GOT3 (cell line): ENCODE measurements around the gene SLC1A1.

ENCODE experiments used
- DNase-seq: peaks from one replicate; lab custom pipeline; 2025; ENCODE audit warnings: mixed read lengths; lab: John Stamatoyannopoulos, UW

Gene SLC1A1

GRCh38 chr9:4489919-4490704, at the start of gene SLC1A1:
SLC1A1 (plus strand) TSS chr9:4490468; CDS start chr9:4490680, 212 bp downstream.
- DNase-seq, result no peak

- no peak for DNase-seq
Observed at GRCh38 chr9:4442806-4443205, 47.5 kb upstream of the SLC1A1 start.

DNA sequence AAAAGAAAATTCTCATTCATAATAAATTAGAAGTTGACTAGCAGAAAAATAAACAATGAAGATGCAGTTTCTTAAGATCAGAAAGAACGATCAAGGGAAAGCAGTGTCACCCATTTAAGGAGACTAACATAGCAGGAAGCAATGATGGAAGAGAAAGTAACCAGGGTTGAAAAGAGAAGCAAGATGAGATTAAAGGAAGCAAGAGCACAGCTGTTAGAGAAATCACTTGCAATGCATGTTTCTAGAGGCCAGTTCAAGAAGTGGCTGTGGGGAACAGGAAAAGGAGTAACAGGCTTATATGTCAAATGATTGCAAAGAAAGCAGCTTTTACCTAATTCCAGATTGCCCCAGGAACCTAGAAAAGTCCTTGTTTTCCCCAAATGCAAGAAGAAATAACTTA, 46.8 kb upstream of the SLC1A1 start:
- no peak for DNase-seq

GRCh38 chr9:4461437-4461836, 28.8 kb upstream of the SLC1A1 start:
- no peak for DNase-seq

DNA sequence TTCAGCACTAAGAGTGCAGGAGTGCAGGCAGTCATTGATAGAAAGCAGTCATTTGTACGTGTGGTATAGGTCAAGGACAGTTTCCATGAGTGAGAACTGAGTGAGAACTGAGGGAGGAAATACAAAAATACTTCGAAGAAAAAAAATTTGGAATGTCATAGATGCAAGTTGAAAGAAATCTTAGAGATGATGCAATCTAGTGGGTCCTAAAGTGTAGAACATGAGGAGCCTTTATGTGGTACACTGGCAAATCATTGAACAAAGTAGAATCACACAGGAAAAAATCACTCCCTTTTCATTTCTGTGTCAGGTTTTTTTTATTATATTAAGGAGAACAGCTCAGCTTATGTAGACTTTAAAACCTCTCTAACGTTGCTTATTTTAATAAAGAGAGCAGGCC, 26.4 kb upstream of the SLC1A1 start:
- DNase-seq, result no peak

DNA sequence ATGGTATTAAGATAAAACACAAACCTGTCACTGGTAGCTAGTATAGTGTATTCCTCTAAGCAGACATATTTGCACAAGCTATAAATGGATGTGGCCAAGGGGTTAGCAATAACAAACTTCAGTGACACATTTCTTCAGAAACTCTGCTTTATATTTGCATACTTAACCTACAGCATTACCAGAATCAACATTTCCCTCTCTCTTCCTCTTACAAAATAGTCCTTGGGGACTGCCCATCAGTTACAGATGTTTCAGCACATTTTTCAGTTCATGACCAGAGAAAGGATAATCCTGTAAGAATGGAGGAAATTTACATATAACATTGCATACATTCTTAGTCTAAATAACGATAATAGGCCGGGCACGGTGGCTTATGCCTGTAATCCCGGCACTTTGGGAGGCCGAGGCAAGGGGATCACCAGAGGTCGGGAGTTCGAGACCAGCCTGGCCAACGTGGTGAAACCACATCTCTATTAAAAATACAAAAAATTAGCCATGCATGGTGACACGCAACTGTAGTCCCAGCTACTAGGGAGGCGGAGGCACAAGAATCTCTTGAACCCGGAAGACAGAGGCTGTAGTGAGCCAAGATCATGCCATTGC, 25.3 kb upstream of the SLC1A1 start:
- DNase-seq, result no peak

DNA sequence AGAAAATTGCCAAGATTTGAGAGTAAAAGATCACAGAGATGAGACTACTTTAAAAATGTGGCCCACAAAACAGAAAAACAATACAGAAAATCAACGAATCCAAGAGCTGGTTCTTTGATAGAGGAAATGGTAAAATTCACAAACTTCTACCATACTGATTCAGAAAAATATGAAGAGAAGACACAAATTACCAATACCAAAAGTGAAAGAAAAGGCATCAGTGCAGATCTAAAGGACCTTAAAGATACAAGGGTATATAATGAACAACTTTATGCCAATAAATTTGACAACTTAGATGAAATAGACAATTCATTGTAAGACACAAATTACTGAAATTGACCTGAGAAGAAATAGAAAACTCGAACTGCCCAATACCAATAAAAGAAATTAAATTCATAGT, 24.4 kb upstream of the SLC1A1 start:
- no peak for DNase-seq

DNA sequence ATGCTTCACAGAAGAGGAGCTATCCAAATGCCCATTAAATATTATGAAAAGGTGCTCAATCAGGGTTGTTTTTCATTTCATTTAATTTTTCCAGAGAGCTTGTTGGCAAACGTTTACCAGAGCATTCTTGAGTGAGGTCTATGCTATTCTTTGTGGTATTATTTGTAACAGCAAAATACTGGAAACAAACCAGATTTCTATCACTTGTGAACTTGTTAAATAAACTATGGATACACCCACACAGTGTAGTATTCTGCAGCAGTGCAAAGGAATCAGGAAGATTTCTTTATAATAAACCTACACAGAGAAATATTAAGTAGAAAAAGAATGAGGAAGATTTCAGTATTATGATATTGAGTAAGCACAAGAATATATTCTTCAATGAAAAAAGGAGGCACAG, 15.0 kb upstream of the SLC1A1 start:
- DNase-seq, result no peak

GRCh38 chr9:4486176-4486575, 4.1 kb upstream of the SLC1A1 start:
- no peak for DNase-seq

GRCh38 chr9:4489562-4489918, 728 bp upstream of the SLC1A1 start:
- DNase-seq, result no peak

DNA sequence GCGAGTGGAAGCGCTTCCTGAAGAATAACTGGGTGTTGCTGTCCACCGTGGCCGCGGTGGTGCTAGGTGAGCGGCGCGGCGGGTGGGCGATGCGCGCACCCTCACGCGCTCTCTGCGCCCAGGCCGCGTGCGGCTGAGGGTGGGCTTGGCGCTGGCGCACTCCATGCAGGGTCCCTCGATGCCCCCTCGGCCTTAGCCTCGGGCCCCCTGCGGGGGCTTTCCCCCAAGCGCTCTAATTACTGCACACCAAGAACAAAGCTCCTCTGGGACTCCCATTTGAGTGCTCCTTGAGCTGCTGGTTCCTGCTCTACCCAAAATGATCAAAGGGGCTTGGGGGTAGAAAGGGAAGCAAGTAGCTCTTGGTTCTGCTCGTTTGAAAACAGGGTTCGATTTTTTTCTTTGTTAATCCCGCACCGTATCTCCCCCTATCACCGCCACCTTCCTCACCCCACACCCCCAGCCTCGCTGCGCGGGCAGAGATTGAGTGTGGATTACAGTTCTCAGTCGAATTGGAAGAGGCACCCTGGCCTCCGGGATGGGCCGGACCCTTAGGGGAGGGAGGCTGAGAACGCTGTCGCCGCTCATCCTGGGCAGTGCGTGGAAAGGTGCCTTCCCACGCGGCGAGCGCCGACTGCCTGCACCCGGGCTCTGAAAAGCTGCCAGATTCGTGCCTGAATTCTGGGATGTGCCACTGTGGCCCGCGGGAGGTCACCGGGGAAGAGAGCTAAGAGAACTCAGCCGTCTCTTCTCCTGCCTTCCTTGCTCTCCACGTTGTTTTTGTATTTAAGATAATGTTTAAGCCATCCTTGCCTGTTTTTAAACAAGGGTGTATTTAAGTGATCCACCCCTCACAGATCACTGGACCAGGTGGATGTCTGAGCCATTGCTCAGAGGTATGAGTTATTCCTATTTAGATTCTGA, 697 bp downstream of the SLC1A1 start:
- DNase-seq, result no peak

- DNase-seq, result no peak
Observed at GRCh38 chr9:4491626-4491975, 1.3 kb downstream of the SLC1A1 start.

- DNase-seq, result no peak
Observed at GRCh38 chr9:4494332-4494731, 4.1 kb downstream of the SLC1A1 start.

DNA sequence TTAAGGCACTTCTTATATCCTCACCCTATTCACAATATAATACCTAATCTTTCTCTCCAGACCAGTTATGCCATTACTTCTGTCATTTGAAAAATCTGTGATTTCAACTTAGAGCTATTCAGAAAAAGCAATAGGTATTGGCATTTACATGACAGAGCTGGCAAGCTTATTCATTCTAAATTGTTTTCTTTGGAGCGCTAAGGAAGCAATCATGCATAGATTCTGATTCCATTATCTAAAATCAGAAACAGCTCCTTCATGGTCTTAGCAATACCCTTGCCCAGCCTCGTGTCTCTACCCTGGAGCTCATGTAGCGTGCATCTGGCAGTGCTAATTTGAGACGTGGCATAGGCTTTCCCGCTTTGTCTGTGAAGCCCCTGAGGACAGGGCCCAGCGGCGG, 4.5 kb downstream of the SLC1A1 start:
- DNase-seq, result no peak

- no peak for DNase-seq
Observed at GRCh38 chr9:4495537-4495936, 5.3 kb downstream of the SLC1A1 start.

DNA sequence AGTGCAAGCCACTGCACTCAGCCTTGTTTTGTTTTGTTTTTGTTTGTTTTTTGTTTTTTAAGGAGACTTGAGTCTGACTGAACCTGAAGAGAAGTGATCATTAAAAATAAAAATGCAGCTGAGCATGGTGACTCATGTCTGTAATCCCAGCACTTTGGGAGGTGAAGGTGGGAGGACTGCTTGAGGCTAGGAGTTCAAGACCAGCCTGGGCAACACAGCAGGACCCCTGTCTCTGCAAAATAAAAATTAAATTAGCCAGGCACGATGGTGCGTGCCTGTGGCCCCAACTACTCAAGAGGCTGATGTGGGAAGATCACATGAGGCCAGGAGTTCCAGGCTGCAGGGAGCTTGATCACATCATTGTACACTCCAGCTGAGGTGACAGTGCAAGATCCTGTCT, 6.2 kb downstream of the SLC1A1 start:
- no peak for DNase-seq

DNA sequence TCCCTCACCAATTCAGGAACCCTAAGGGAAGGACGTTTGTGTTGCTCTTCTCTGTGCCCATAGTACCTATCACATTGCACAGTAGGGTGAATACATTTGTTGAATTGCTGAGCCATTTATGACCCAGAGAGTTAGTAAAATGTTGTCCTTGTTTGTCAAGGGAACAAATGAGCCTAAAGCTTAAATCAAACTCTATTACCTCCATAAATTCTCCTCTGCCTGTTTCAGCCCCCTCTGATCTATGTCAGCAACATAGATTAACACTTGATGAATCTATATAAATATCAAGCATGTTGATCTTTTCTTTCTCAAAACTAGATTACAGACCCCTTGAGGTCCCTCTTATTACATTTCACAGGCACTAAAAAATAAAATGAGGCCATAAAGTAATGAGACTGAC, 7.1 kb downstream of the SLC1A1 start:
- no peak for DNase-seq

DNA sequence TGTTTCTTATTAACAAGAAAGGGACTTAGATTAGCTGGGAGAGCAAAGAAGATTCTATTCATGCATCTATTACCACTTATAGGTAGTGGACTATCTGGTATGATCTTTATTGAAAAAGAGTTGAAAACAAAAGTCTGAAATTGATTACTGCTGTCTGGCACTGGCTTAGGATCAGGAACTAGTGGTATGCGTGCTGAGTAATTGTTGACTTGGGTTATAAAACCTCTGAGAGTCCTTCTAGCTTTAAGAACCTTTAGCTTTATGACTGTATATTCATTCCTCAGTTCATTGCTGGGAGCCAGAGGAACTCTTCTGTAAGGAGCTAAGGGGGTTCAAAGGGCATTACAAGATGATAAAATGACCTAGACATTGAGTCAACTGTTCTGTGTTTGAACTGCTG, 7.6 kb downstream of the SLC1A1 start:
- DNase-seq, result no peak

DNA sequence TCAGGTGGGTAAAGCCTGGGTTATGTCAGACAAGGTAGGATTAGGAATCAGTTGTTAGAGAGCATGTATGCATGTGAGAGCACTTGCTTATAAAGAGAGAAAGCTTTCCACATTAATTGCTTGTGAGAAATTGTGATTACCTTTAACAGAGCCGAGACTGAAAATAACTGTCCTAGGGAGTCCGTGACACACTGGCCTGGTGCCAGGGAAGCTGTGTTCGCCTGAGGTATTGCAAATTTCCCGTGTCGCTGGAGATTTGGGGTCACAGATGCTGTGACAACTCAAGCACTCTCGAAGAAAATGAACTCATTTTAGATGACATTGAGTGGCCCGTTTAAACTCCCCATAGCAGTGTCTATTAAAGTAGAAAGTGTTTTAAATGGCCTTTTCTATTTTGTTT, 9.6 kb downstream of the SLC1A1 start:
- no peak for DNase-seq

DNA sequence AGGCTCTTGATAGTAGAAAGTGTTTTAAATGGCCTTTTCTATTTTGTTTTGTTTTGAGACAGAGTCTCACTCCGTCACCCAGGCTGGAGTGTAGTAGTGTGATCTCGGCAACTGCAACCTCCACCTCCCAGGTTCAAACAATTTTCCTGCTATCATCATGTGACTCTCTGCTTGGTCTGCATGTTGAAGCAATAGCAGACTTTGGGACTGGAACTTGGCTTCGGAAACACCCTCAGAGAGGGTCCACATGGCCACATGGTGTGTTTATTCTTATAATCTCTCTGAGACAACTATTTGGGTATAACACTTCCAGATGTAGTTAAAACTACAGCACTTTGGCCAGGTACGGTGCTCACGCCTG, 10.9 kb downstream of the SLC1A1 start:
- DNase-seq, result no peak

GRCh38 chr9:4502444-4502843, 12.2 kb downstream of the SLC1A1 start:
- no peak for DNase-seq

GRCh38 chr9:4503103-4503502, 12.8 kb downstream of the SLC1A1 start:
- DNase-seq, result no peak

DNA sequence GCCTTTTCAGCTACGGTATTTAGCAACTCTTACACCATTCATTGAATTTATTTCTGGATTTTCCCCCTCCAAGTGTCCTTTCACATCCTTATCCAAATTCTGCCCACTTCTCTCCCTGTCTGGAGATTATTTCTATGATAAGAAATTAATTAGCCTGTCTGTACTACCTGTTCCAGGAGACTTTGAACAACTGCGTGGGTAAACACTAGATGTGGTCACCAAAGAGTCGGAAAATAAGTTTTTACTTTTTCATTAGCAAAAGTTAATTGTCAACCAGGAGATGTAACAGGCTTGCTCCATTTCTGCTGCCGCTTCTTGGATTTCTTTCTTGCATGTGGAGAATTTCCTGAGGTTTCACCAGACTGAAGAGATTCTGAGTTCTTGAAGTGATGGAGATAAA, 14.0 kb downstream of the SLC1A1 start:
- DNase-seq, result no peak
